ENCODE data around the gene NOP9. TPM values are rescaled to one million over a fixed set of nuclear protein-coding genes. Genes with fewer than 3 reads are reported as not detected.

Gene NOP9
- total RNA-seq, 4 donors from 2014 or later, result 16.6 to 29.2 (median 21.6) TPM

GRCh38 chr14:24262821-24263733, 36.6 kb upstream of the NOP9 start, which contains the start of gene TGM1:
Gene TGM1 (minus strand): TSS chr14:24263177. CDS start chr14:24262352, 825 bp downstream.
- peaks cover 19 to 43% (median 29%) of the 10 kb centered on the region in 4 donors for H3K36me3 ChIP-seq
- peaks cover 0 to 9% (median 2%) of the 10 kb centered on the region in 4 donors for H3K4me1 ChIP-seq
- no peaks in the 10 kb centered on the region for H3K27me3 ChIP-seq
- no peak for DNase-seq (ENCODE audit: extremely low spot score)
- H3K9me3 ChIP-seq, result no peaks in the 10 kb centered on the region
- H3K27ac ChIP-seq (replicated peaks in 1 of 4), result no peak within 1 kb of the TSS
- H3K4me3 ChIP-seq, result no peak within 1 kb of the TSS
- intact Hi-C loops (cut with DNase I), result no loop called here
- WGBS, result 82% methylated on average over 10 of the region's 14 CpGs
- TF ChIP-seq POLR2A (IDR thresholded peaks at IDR 0.05; ENCODE audit: low read depth), result no peak
- TF ChIP-seq POLR2AphosphoS5 (IDR thresholded peaks at IDR 0.05), result no peak
- no peak for TF ChIP-seq EP300 (IDR thresholded peaks at IDR 0.05)
- no peak for TF ChIP-seq CTCF (IDR thresholded peaks at IDR 0.05)

- no peaks in the 10 kb centered on the region for H3K27me3 ChIP-seq
- H3K27ac ChIP-seq (replicated peaks in 1 of 4), result no peak overlapping the region
- peaks cover 20 to 51% (median 37%) of the 10 kb centered on the region in 4 donors for H3K36me3 ChIP-seq
- H3K9me3 ChIP-seq, result no peaks in the 10 kb centered on the region
- WGBS, result 77% methylated on average over 6 of the region's 6 CpGs
- no peak for DNase-seq (ENCODE audit: extremely low spot score)
- no peak for TF ChIP-seq POLR2AphosphoS5 (IDR thresholded peaks at IDR 0.05)
- TF ChIP-seq CTCF (IDR thresholded peaks at IDR 0.05), result no peak
- TF ChIP-seq EP300 (IDR thresholded peaks at IDR 0.05), result no peak
- no peak for TF ChIP-seq POLR2A (IDR thresholded peaks at IDR 0.05; ENCODE audit: low read depth)
- no peak overlapping the region for H3K4me3 ChIP-seq
- H3K4me1 ChIP-seq, result peaks cover 0 to 7% (median 2%) of the 10 kb centered on the region in 4 donors
- intact Hi-C loops (cut with DNase I), result no loop called here
Observed at GRCh38 chr14:24263848-24264247, 35.8 kb upstream of the NOP9 start.

- 79% methylated on average over 5 of the region's 6 CpGs for WGBS
- peaks cover 20 to 55% (median 41%) of the 10 kb centered on the region in 4 donors for H3K36me3 ChIP-seq
- no peak overlapping the region for H3K4me3 ChIP-seq
- intact Hi-C loops (cut with DNase I), result no loop called here
- no peaks in the 10 kb centered on the region for H3K27me3 ChIP-seq
- H3K9me3 ChIP-seq, result no peaks in the 10 kb centered on the region
- H3K4me1 ChIP-seq, result peaks cover 0 to 2% (median under 1%) of the 10 kb centered on the region in 4 donors
- TF ChIP-seq POLR2A (IDR thresholded peaks at IDR 0.05; ENCODE audit: low read depth) (no peak), POLR2AphosphoS5 (IDR thresholded peaks at IDR 0.05) (no peak), EP300 (IDR thresholded peaks at IDR 0.05) (no peak), CTCF (IDR thresholded peaks at IDR 0.05) (no peak)
- no peak for DNase-seq (ENCODE audit: extremely low spot score)
- H3K27ac ChIP-seq (replicated peaks in 1 of 4), result no peak overlapping the region
Observed at GRCh38 chr14:24264298-24264697, 35.4 kb upstream of the NOP9 start.

- no peak overlapping the region for H3K4me3 ChIP-seq
- no peak overlapping the region for H3K27ac ChIP-seq (replicated peaks in 1 of 4)
- H3K4me1 ChIP-seq, result peaks cover 0 to 7% (median 7%) of the 10 kb centered on the region in 4 donors
- intact Hi-C loops (cut with DNase I), result no loop called here
- H3K9me3 ChIP-seq, result no peaks in the 10 kb centered on the region
- DNase-seq (ENCODE audit: extremely low spot score), result no peak
- no peaks in the 10 kb centered on the region for H3K27me3 ChIP-seq
- peaks cover 20 to 61% (median 47%) of the 10 kb centered on the region in 4 donors for H3K36me3 ChIP-seq
- 81% methylated on average over 18 of the region's 18 CpGs for WGBS
- TF ChIP-seq EP300 (IDR thresholded peaks at IDR 0.05), result no peak
- TF ChIP-seq POLR2A (IDR thresholded peaks at IDR 0.05; ENCODE audit: low read depth), result no peak
- TF ChIP-seq CTCF (IDR thresholded peaks at IDR 0.05), result no peak
- no peak for TF ChIP-seq POLR2AphosphoS5 (IDR thresholded peaks at IDR 0.05)
Observed at GRCh38 chr14:24266344-24267244, 33.1 kb upstream of the NOP9 start.

Measured in esophagus muscularis mucosa (tissue), 4 donors.